CD4-positive, alpha-beta T cell (primary cell): Measurements from ENCODE around the gene CEP295NL. TPM values are rescaled to one million over a fixed set of nuclear protein-coding genes. Genes with fewer than 3 reads are reported as not detected.

Source experiments
- ATAC-seq: fragments of 200-7000 bp; cut with Tn5 transposase; one replicate; pipeline ENCODE4 v1.10.0; 2022; ENCODE audit warnings: mild to moderate bottlenecking; ENCODE audit not compliant: poor library complexity
- CTCF ChIA-PET: fragments of 350-600 bp; sonication (Branson Sonifier 250); formaldehyde crosslinking; loops from one replicate; lab custom pipeline; 2021; ENCODE audit warnings: antibody characterized with exemption, inconsistent platforms; lab: Charles Lee
- POLR2A ChIA-PET: fragments of 350-600 bp; sonication (Branson Sonifier 250); formaldehyde crosslinking; loops from one replicate; lab custom pipeline; 2021; ENCODE audit warnings: antibody characterized with exemption, inconsistent platforms; lab: Charles Lee
- DNase-seq, 14 experiments: peaks; one replicate each; pipeline ENCODE4 v3.0.0-alpha.2; 2013 to 2020; ENCODE audit warnings: mixed read lengths in 2 of 14
- H3K27ac ChIP-seq, 2 donors: one replicate each; pipeline versions ENCODE4 v1.5.1 to v1.7.0; 2013; ENCODE audit warnings: low read length in 2 of 2, low read depth in 1 of 2, mild to moderate bottlenecking in 1 of 2
- H3K27me3 ChIP-seq, 2 experiments: 1 replicate in 1 of 2; 2 replicates in 1 of 2; pipeline versions ENCODE4 v1.6.1 to v1.7.0; 2013; ENCODE audit warnings: low read length in 2 of 2, control low read depth in 1 of 2, mild to moderate bottlenecking in 1 of 2, moderate library complexity in 1 of 2; ENCODE audit not compliant: insufficient read depth in 2 of 2, control insufficient read depth in 1 of 2
- H3K36me3 ChIP-seq: one replicate; pipeline ENCODE4 v1.6.1; 2013; ENCODE audit warnings: low read length, control low read depth; ENCODE audit not compliant: insufficient read depth
- H3K4me1 ChIP-seq: one replicate; pipeline ENCODE4 v1.6.1; 2013; ENCODE audit warnings: low read length, control low read depth; ENCODE audit not compliant: insufficient read depth
- H3K4me3 ChIP-seq: one replicate; pipeline ENCODE4 v1.5.1; 2013; ENCODE audit warnings: mild to moderate bottlenecking, low read length, moderate library complexity
- H3K9me3 ChIP-seq, 2 experiments: 1 replicate in 1 of 2; 2 replicates in 1 of 2; pipeline versions ENCODE4 v1.6.1 to v1.7.0; 2013; ENCODE audit warnings: low read length in 2 of 2, mild to moderate bottlenecking in 2 of 2, control low read depth in 1 of 2, moderate library complexity in 1 of 2; ENCODE audit not compliant: control insufficient read depth in 1 of 2, insufficient read depth in 1 of 2
- H3K27ac Mint-ChIP-seq: one replicate; pipeline ENCODE4 v1.8.0; 2020; ENCODE audit warnings: mixed read lengths
- H3K27me3 Mint-ChIP-seq: one replicate; pipeline ENCODE4 v1.8.0; 2021; ENCODE audit warnings: mixed read lengths
- H3K36me3 Mint-ChIP-seq: one replicate; pipeline ENCODE4 v1.8.0; 2021; ENCODE audit warnings: low read depth, mixed read lengths
- H3K4me1 Mint-ChIP-seq: one replicate; pipeline ENCODE4 v1.8.0; 2021; ENCODE audit warnings: low read depth, mixed read lengths
- H3K4me3 Mint-ChIP-seq: one replicate; pipeline ENCODE4 v1.8.0; 2020; ENCODE audit warnings: mild to moderate bottlenecking, mixed read lengths
- H3K9me3 Mint-ChIP-seq: one replicate; pipeline ENCODE4 v1.8.0; 2020; ENCODE audit warnings: mixed read lengths
- intact Hi-C, 2 experiments: fragments of 100-400 bp; cut with DNase I in 1 of 2; cut with micrococcal nuclease in 1 of 2; formaldehyde crosslinking; loops; one replicate each; pipeline versions ENCODE4 v1.15.1 to v1.9.0; 2023 to 2025; cut with DNase I, micrococcal nuclease
- total RNA-seq, 174 experiments: library from RNA in 2 of 174; stranded (reverse) in 2 of 174; gene quantifications; one replicate each; pipeline ENCODE4 v1.2.3 and lab custom pipeline; 2021 to 2026
- TF ChIP-seq, protein P1 (sequence below): fragments of 200-600 bp; IDR thresholded peaks from one replicate; pipeline ENCODE4 v1.8.0; 2022; ENCODE audit warnings: antibody characterized with exemption, mild to moderate bottlenecking

Gene CEP295NL
- total RNA-seq, 2 experiments from 2014 or later: 2.6 to 2.7 TPM

DNA sequence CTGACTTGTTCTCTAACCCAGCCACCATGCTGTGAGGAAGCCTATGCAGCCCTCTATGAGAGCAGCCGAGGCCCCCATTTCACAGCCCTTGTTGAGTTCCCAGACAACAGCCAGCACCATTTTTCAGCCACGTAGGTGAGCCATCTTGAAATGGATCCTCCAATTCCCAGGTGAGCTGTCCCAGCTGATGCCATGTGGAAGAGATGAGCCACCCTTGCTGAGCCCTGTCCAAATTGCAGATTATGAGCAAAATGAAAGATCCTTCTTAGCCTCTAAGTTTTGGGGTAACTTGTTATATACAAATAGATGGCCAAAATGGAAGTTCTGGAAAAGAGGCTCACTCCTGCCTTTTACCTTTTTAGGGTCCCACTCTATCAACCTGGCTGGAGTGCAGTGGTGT, 47.9 kb upstream of the CEP295NL start:
- intact Hi-C loops: no loop called here
- Histone ChIP-seq H3K36me3 (no peaks in the 10 kb centered on the region), H3K4me1 (no peaks in the 10 kb centered on the region), H3K27me3 (no peaks in the 10 kb centered on the region), H3K27ac (no peak overlapping the region), H3K9me3 (peaks cover 7 to 27% of the 10 kb centered on the region in 2 experiments), H3K4me3 (no peak overlapping the region)
- Mint-ChIP-seq H3K9me3 (peaks cover 10% of the 10 kb centered on the region), H3K4me3 (no peak overlapping the region), H3K27ac (no peak overlapping the region), H3K4me1 (no peaks in the 10 kb centered on the region), H3K27me3 (no peaks in the 10 kb centered on the region), H3K36me3 (no peaks in the 10 kb centered on the region)
- no peak for ATAC-seq
- CTCF ChIA-PET: interaction anchor here (0.6 kb wide), 1 partner anchor 1854 kb away, joined by 4 read pairs; no protein-coding TSS in a partner anchor
- DNase-seq: no peak
- POLR2A ChIA-PET: no interaction called here
- TF ChIP-seq, protein P1, sequence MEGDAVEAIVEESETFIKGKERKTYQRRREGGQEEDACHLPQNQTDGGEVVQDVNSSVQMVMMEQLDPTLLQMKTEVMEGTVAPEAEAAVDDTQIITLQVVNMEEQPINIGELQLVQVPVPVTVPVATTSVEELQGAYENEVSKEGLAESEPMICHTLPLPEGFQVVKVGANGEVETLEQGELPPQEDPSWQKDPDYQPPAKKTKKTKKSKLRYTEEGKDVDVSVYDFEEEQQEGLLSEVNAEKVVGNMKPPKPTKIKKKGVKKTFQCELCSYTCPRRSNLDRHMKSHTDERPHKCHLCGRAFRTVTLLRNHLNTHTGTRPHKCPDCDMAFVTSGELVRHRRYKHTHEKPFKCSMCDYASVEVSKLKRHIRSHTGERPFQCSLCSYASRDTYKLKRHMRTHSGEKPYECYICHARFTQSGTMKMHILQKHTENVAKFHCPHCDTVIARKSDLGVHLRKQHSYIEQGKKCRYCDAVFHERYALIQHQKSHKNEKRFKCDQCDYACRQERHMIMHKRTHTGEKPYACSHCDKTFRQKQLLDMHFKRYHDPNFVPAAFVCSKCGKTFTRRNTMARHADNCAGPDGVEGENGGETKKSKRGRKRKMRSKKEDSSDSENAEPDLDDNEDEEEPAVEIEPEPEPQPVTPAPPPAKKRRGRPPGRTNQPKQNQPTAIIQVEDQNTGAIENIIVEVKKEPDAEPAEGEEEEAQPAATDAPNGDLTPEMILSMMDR: no peak

DNA sequence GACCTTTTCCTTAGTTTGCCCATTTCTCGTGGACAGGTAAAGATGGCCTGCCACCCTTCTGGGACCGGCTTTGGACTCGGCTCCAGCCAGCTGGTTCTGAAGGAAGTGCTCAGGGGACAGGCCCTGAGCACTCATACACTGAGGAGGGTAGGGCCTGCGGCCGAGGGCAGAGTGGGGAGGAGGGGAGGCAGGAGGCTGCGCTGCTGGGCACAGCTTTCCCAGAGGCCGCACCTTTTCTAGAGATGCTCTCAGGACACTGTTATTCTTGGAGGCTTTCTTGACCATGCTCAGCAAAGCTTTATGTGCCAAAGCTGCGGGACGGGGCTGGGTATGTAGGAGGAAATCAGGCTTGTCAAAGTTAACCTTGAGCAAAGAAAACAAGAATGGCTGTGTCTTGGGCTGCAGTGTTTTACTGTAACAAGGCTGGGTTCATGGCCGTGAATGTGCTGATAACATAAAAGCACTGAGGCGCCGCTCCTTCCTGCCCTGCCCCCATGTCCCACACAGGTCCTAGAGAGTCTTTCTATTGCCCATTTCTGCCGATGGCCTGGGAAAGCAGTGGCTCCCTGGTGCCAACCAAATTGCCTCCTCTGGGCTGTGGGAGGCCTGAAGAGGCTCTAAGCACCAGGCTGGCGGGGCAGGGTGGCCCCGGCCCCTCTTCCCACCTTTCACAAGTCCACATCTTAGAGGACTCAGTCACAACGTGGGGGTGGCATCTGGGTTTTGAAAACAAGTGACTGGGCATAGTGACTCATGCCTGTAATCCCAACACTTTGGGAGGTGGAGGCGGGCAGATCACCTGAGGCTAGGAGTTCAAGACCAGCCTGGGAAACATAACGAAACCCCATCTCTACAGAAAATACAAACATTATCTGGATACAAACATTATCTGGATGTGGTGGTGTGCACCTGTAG, 44.5 kb upstream of the CEP295NL start:
- no peaks in the 10 kb centered on the region for H3K36me3 Mint-ChIP-seq
- Histone ChIP-seq H3K4me1 (no peaks in the 10 kb centered on the region), H3K36me3 (no peaks in the 10 kb centered on the region), H3K27ac (no peak overlapping the region), H3K9me3 (peaks cover 7 to 27% of the 10 kb centered on the region in 2 experiments), H3K4me3 (no peak overlapping the region), H3K27me3 (no peaks in the 10 kb centered on the region)
- peaks cover 10% of the 10 kb centered on the region for H3K9me3 Mint-ChIP-seq
- no peak for ATAC-seq
- intact Hi-C loops: no loop called here
- H3K27ac Mint-ChIP-seq: no peak overlapping the region
- TF ChIP-seq, protein P1: no peak
- no peak overlapping the region for H3K4me3 Mint-ChIP-seq
- ChIA-PET POLR2A (no interaction called here), CTCF (no interaction called here)
- no peak for DNase-seq
- no peaks in the 10 kb centered on the region for H3K4me1 Mint-ChIP-seq
- H3K27me3 Mint-ChIP-seq: peaks cover 4% of the 10 kb centered on the region

DNA sequence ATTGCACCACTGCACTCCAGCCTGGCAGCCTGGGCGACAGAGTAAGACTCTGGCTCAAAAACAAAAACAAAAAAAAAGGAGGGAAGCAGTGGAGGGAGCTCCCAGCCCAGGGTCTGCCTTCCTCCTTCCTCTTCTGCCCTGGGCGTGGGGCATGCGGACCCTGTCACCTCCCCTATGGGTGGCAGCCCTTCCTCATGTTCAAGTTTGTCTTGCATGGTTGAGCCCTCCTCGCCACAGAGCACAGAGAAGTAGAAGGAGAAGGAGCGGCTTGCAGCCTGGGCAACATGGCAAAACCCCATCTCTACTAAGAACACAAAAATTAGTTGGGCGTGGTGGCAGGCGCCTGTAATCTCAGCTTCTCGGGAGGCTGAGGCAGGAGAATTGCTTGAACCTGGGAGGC, 43.6 kb upstream of the CEP295NL start:
- TF ChIP-seq, protein P1: no peak
- CTCF ChIA-PET: no interaction called here
- no peaks in the 10 kb centered on the region for H3K4me1 Mint-ChIP-seq
- no peak overlapping the region for H3K4me3 ChIP-seq
- peaks cover 7 to 20% of the 10 kb centered on the region in 2 experiments for H3K9me3 ChIP-seq
- no peak overlapping the region for H3K27ac Mint-ChIP-seq
- H3K4me1 ChIP-seq: no peaks in the 10 kb centered on the region
- H3K27ac ChIP-seq: no peak overlapping the region
- no peaks in the 10 kb centered on the region for H3K27me3 ChIP-seq
- no peak for ATAC-seq
- POLR2A ChIA-PET: no interaction called here
- peaks cover 8% of the 10 kb centered on the region for H3K27me3 Mint-ChIP-seq
- peaks cover 10% of the 10 kb centered on the region for H3K9me3 Mint-ChIP-seq
- H3K4me3 Mint-ChIP-seq: no peak overlapping the region
- intact Hi-C loops: no loop called here
- DNase-seq: no peak
- H3K36me3 ChIP-seq: no peaks in the 10 kb centered on the region
- no peaks in the 10 kb centered on the region for H3K36me3 Mint-ChIP-seq
